Astrocyte of the spinal cord (primary cell): Measurements from ENCODE around the gene PTPRQ.
A peak's percentile ranks its signal among the peaks of the same experiment; 100 is the strongest.

Experiments
- DNase-seq: peaks from one replicate; pipeline ENCODE4 v3.0.0; 2011; ENCODE audit warnings: low read depth, low spot score
- H3K4me3 ChIP-seq: 2 replicates; pipeline ENCODE4 v1.5.1; 2011; ENCODE audit warnings: low read depth, mild to moderate bottlenecking, low read length, moderate library complexity
- CTCF ChIP-seq: IDR thresholded peaks from 2 replicates; pipeline ENCODE4 v1.5.1; 2012; ENCODE audit warnings: low read depth, mild to moderate bottlenecking, low read length, inconsistent platforms
- in situ Hi-C: cut with HindIII; loops from 2 replicates; pipeline ENCODE4 v1.10.0; 2017; ENCODE audit warnings: low sequenced_read_pairs

The PTPRQ gene

DNA sequence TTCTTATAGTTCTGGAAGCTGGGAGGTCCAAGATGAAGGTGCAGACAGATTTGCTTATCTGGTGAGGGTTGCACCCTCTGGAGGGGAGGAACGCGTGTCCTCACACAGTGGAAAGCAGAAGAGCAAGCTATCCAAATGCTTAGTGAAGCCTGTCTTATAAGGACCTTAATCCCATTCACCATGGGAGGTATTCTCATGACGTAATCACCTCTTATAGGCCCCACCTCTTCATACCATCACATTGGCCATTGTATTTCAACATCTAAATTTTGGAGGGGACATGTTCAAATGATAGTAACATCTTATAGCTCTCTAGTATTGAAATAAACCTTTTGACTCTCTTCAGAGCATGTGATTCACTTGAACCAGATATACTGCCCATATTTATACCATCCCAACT lies 158.4 kb downstream of the PTPRQ start:
- DNase-seq = no peak
- no peak overlapping the region for H3K4me3 ChIP-seq
- no peak for TF ChIP-seq CTCF
- in situ Hi-C loops = no loop called here

DNA sequence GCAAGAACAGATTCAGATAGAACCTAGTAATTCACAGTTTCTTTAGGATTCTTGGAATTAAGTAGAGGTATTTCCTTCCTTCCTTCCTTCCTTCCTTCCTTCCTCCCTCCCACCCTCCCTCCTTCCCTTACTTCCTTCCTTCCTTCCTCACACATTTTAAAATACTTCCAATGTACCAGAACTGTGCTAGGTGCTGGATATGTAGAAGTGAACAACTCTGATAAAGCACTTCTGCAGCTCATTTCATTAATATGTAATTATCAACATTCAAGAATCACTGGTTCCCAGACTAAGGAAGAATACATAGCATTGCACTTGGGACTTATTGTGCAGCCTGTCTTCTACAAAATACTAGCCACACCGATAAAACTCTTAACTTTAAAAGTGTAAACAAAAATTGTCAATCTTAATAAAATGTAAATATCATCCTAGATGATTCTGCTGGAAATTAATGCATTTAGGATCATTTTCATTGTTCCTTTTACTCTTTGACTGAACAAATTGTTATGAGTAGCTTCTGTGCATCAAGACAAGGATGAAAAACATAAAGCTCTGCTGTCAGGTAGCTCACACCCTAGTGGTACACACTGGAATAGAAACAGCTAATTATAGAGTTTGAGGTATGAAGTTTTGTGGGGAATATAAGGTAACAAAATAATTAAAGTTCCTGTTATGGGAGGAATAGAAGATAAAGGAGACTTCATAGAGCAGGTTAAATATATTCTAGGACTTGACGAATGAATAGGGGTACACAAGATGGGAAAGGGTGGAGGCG lies 163.5 kb downstream of the PTPRQ start:
- no peak for DNase-seq
- TF ChIP-seq CTCF = peak; percentile 9
- in situ Hi-C loops = no loop called here
- no peak overlapping the region for H3K4me3 ChIP-seq

GRCh38 chr12:80617733-80618132 lies 173.7 kb downstream of the PTPRQ start:
- DNase-seq = no peak
- in situ Hi-C loops = no loop called here

GRCh38 chr12:80620281-80620680 lies 176.2 kb downstream of the PTPRQ start:
- DNase-seq = no peak
- in situ Hi-C loops = no loop called here
- H3K4me3 ChIP-seq = no peak overlapping the region
- no peak for TF ChIP-seq CTCF

More at GRCh38 chr12:80617733-80618132, 173.7 kb downstream of the PTPRQ start:
- TF ChIP-seq CTCF = no peak
- no peak overlapping the region for H3K4me3 ChIP-seq

- in situ Hi-C loops = no loop called here
- H3K4me3 ChIP-seq = no peak overlapping the region
- peak; percentile 34 for DNase-seq
- TF ChIP-seq CTCF = peak; percentile 44
These were observed 178.2 kb downstream of the PTPRQ start for GRCh38 chr12:80622271-80622670.

DNA sequence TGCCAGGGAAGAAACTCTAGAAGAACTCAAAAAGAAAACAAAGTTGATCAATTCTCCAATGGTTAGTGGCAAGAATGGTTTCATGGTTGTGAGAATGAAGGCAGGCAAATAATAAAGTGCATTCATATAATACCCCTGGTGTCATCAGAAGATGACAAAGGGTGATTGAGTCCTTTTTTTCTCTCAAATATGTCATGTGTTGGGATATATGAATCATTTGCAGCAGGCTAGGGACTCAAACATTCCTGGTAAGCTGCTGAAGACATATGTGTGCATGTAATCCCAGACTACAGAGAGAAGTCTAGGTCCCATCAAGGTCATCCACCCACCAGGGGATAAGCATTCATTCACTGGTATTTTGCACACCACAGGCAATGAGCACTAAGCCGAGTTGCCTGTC lies 181.0 kb downstream of the PTPRQ start:
- TF ChIP-seq CTCF = no peak
- in situ Hi-C loops = no loop called here
- peak; percentile 5 for DNase-seq
- H3K4me3 ChIP-seq = no peak overlapping the region
